GM21367 (cell line): ENCODE data around the gene SPDYE8.
"Not testable (repeated sequence)": the region's sequence is repeated elsewhere in the genome, so short reads cannot be mapped to it uniquely, and the experiment has no call there.

Source experiments
- ATAC-seq: cut with Tn5 transposase; IDR thresholded peaks from one replicate; pipeline ENCODE4 v1.9.1; 2021; ENCODE audit not compliant: unreplicated experiment

SPDYE8 gene, protein sequence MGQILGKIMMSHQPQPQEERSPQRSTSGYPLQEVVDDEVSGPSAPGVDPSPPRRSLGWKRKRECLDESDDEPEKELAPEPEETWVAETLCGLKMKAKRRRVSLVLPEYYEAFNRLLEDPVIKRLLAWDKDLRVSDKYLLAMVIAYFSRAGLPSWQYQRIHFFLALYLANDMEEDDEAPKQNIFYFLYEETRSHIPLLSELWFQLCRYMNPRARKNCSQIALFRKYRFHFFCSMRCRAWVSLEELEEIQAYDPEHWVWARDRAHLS

GRCh38 chr7:73029666-73030065, at the start of gene SPDYE8:
SPDYE8 (minus strand) TSS chr7:73029766; CDS start chr7:73027966, 1,800 bp downstream.
- not testable (repeated sequence) for ATAC-seq

DNA sequence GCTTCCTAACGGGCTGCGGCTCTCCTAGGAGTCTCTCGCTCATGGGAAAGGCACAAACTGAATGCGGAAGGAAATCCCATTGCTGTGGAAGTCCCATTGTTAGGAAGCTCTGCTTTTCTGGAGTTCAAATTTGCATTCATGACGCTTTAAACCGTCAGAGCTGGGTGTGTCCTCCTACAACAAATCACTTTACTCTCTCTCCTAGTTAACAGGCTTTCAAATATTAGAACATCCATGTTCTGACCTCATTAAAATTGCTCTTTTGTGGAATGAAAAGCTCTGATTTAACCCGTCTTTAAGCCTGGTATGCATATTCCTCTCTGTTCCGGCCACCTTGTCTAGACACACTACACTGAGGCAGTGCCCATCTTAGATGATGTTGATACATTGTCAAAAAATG, 28.2 kb upstream of the SPDYE8 start, which contains the start of gene SPDYE11:
SPDYE11 (minus strand) TSS at position 101 of the 400 bp plus-strand sequence. CDS start 1,800 bp downstream, outside the sequence.
- ATAC-seq: not testable (repeated sequence)

- not testable (repeated sequence) for ATAC-seq
These were observed 23.1 kb downstream of the SPDYE8 start for GRCh38 chr7:73006491-73006890.

GRCh38 chr7:73005693-73006447, 23.7 kb downstream of the SPDYE8 start:
- peak; percentile 59 for ATAC-seq

DNA sequence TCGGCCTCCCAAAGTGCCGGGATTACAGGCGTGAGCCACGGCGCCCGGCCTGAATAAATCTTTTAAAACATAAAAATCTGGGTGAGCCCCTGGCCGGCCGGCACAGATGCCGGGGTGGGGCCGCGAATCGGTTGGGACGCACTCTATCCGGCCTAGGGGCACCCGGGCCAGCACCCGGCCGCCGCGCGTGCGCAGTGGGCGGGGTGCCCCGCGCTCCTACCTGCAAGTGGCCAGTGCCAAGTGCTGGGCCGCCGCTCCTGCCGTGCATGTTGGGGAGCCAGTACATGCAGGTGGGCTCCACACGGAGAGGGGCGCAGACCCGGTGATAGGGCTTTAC, 24.2 kb downstream of the SPDYE8 start:
- peak; percentile 78 for ATAC-seq

GRCh38 chr7:72997887-72998468, 31.6 kb downstream of the SPDYE8 start:
- not testable (repeated sequence) for ATAC-seq

- ATAC-seq: not testable (repeated sequence)
These were observed 32.1 kb downstream of the SPDYE8 start for GRCh38 chr7:72997447-72997846.

DNA sequence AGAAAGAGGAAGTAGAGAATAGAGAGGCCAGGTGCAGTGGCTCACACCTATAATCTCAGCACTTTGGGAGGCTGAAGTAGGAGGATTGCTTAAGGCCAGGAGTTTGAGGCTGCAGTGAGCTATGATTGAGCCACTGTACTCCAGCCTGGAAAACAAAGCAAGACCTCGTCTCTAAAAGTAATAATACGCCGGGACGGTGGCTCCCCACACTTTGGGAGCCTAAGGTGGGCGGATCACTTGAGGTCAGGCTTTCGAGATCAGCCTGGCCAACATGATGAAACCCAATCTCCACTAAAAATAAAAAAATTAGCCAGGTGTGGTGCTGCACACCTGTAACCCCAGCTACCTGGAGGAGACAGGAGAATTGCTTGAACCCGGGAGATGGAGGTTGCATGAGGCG, 34.1 kb downstream of the SPDYE8 start:
- not testable (repeated sequence) for ATAC-seq

GRCh38 chr7:72990146-72990913, 39.2 kb downstream of the SPDYE8 start:
- not testable (repeated sequence) for ATAC-seq

DNA sequence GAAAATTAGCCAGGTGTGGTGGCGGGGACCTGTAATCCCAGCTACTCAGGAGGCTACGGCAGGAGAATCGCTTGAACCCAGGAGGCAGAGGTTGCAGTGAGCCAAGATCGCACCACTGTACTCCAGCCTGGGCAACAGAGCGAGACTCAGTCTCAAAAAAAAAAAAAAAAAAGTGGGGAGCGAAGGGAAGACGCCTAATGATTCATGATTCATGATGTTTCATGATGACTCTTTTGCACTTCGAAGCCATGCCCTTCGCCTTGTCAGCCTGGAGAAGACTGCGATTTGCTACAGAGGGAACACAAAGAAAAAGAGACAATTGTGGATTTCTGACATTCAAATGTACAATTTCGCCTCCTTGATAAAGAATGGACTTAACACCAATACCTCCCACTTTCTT, 47.5 kb downstream of the SPDYE8 start:
- ATAC-seq: not testable (repeated sequence)

- not testable (repeated sequence) for ATAC-seq
These were observed 49.2 kb downstream of the SPDYE8 start for GRCh38 chr7:72980382-72980781.

DNA sequence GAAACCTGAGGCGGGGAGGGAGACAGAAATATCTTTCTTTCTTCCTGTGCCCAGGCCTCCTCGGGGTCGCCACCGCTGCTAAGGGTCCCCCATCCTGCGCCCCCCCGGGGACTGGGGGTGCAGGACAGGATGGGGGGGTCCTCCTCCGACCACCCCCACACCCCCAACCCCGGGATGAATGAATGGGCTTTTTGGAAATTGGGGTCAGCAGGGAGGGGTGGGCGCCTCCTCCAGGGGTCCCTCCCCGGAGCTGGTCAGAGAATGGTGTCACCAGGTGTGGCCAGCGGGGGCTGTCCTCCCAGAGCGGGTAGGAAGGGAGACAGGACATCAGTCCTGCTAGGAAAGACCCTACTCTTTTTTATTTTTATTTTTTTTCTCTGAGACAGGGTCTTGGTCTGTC, 53.1 kb downstream of the SPDYE8 start:
- not testable (repeated sequence) for ATAC-seq

- ATAC-seq: not testable (repeated sequence)
These were observed 53.8 kb downstream of the SPDYE8 start for GRCh38 chr7:72975656-72976286.

DNA sequence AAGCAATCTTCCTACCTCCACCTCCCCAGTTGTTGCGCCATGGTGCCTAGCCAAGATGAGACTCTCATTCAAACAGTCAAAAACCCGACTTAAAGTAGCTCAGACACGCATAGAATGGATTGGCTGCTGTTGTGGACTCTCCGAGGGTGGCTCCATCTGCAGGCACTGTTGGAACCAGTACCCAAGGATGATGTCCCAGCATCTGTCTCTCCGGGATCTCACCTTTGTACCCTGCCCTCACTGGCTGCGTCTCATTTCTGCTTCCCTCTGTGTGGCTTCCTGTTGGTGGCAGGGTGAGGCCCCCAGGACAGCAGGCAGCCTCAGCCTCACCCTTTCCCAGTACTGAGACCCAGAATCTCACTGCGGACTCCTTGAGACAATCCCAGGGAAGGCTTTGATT, 54.8 kb downstream of the SPDYE8 start:
- not testable (repeated sequence) for ATAC-seq

GRCh38 chr7:72971505-72971904, 58.1 kb downstream of the SPDYE8 start:
- not testable (repeated sequence) for ATAC-seq
